ENCODE results near the gene NTM. TPM values are rescaled to one million over a fixed set of nuclear protein-coding genes. Genes with fewer than 3 reads are reported as not detected.

The NTM gene
- total RNA-seq, 2 donors from 2014 or later, result 0.26 to 3.6 TPM

- no peak for TF ChIP-seq POLR2A (IDR thresholded peaks at IDR 0.05)
- TF ChIP-seq CTCF (IDR thresholded peaks at IDR 0.05), result no peak
- WGBS, 2 donors, result 81% methylated on average over 6 of the region's 6 CpGs
- no peak overlapping the region for H3K4me3 ChIP-seq
- intact Hi-C loops (cut with DNase I), result no loop called here
- H3K9me3 ChIP-seq, result no peaks in the 10 kb centered on the region
- DNase-seq (no peak), ATAC-seq (no peak)
- H3K27me3 ChIP-seq, result no peaks in the 10 kb centered on the region
- no peaks in the 10 kb centered on the region for H3K4me1 ChIP-seq
- H3K36me3 ChIP-seq (replicated peaks in 1 of 2; ENCODE audit: insufficient read depth in 1 of 2, low read depth in 2 of 2), result no peaks in the 10 kb centered on the region
- H3K27ac ChIP-seq, result no peak overlapping the region
Measured at GRCh38 chr11:131628739-131629138, 258.3 kb downstream of the NTM start.

- ATAC-seq, result no peak
- intact Hi-C loops (cut with DNase I), result no loop called here
- WGBS, 2 donors, result 55 to 59% methylated on average over 5 of the region's 5 CpGs
- TF ChIP-seq CTCF (IDR thresholded peaks at IDR 0.05) (no peak), POLR2A (IDR thresholded peaks at IDR 0.05) (no peak)
- no peaks in the 10 kb centered on the region for H3K4me1 ChIP-seq
- H3K27me3 ChIP-seq, result no peaks in the 10 kb centered on the region
- H3K9me3 ChIP-seq, result no peaks in the 10 kb centered on the region
- no peak for DNase-seq
- no peak overlapping the region for H3K4me3 ChIP-seq
- H3K27ac ChIP-seq, result no peak overlapping the region
- H3K36me3 ChIP-seq (replicated peaks in 1 of 2; ENCODE audit: insufficient read depth in 1 of 2, low read depth in 2 of 2), result no peaks in the 10 kb centered on the region
Measured at GRCh38 chr11:131629925-131630540, 259.6 kb downstream of the NTM start.

GRCh38 chr11:131632971-131633370 lies 262.6 kb downstream of the NTM start:
- no peaks in the 10 kb centered on the region for H3K9me3 ChIP-seq
- no peak overlapping the region for H3K27ac ChIP-seq
- 72 to 74% methylated on average over 2 of the region's 2 CpGs for WGBS, 2 donors
- H3K36me3 ChIP-seq (replicated peaks in 1 of 2; ENCODE audit: insufficient read depth in 1 of 2, low read depth in 2 of 2), result no peaks in the 10 kb centered on the region
- H3K4me3 ChIP-seq, result no peak overlapping the region
- no peak for DNase-seq
- intact Hi-C loops (cut with DNase I), result no loop called here
- TF ChIP-seq POLR2A (IDR thresholded peaks at IDR 0.05) (no peak), CTCF (IDR thresholded peaks at IDR 0.05) (no peak)
- H3K4me1 ChIP-seq, result no peaks in the 10 kb centered on the region
- H3K27me3 ChIP-seq, result no peaks in the 10 kb centered on the region
- no peak for ATAC-seq

GRCh38 chr11:131633921-131634715 lies 263.7 kb downstream of the NTM start:
- no peak overlapping the region for H3K27ac ChIP-seq
- WGBS, 2 donors, result 50 to 57% methylated on average over 8 of the region's 8 CpGs
- no peaks in the 10 kb centered on the region for H3K27me3 ChIP-seq
- intact Hi-C loops (cut with DNase I), result no loop called here
- no peak for DNase-seq
- ATAC-seq, result no peak
- no peaks in the 10 kb centered on the region for H3K4me1 ChIP-seq
- H3K9me3 ChIP-seq, result no peaks in the 10 kb centered on the region
- no peak overlapping the region for H3K4me3 ChIP-seq
- H3K36me3 ChIP-seq (replicated peaks in 1 of 2; ENCODE audit: insufficient read depth in 1 of 2, low read depth in 2 of 2), result no peaks in the 10 kb centered on the region
- no peak for TF ChIP-seq CTCF (IDR thresholded peaks at IDR 0.05)
